Urinary bladder (tissue), 4 donors: Measurements from ENCODE around the gene BACH1. TPM values are rescaled to one million over a fixed set of nuclear protein-coding genes. Genes with fewer than 3 reads are reported as not detected.

Experiments used
- DNase-seq: peaks from one replicate; pipeline ENCODE4 v3.0.0-alpha.2; 2015; ENCODE audit errors: extremely low spot score
- H3K27ac ChIP-seq: one replicate; pipeline ENCODE4 v1.5.1; 2013; ENCODE audit warnings: low read depth, mild to moderate bottlenecking, moderate library complexity
- H3K36me3 ChIP-seq: one replicate; pipeline ENCODE4 v1.6.1; 2013; ENCODE audit warnings: mild to moderate bottlenecking, moderate library complexity; ENCODE audit not compliant: insufficient read depth
- H3K4me1 ChIP-seq: one replicate; pipeline ENCODE4 v1.6.1; 2013; ENCODE audit warnings: mild to moderate bottlenecking, moderate library complexity; ENCODE audit not compliant: insufficient read depth
- H3K4me3 ChIP-seq: one replicate; pipeline ENCODE4 v1.5.1; 2013; ENCODE audit warnings: low read depth, low read length
- WGBS: extraction: QIAGEN DNeasy Blood & Tissue Kit; methylation state at CpG from one replicate; pipeline ENCODE4 v1.1.7; 2013; 5-methylcytosine and 5-hydroxymethylcytosine counted together
- polyA plus RNA-seq: library from polyadenylated mRNA; stranded (reverse); fragments of 200-250 nt; gene quantifications from one replicate; pipeline ENCODE4 v1.2.3, GENCODE V29; 2013
- total RNA-seq: library from RNA; depleted of rRNA; stranded (reverse); fragments of >200 nt; gene quantifications from one replicate; pipeline ENCODE4 v1.2.3, GENCODE V29; 2014
- donor health status: healthy with polysubstance abuse.
- donor health status: healthy.

Gene BACH1
- total and polyA plus RNA-seq, 2 donors = 11.5 to 116 TPM

- no peak for DNase-seq
- H3K4me3 ChIP-seq = no peak overlapping the region
- no peaks in the 10 kb centered on the region for H3K36me3 ChIP-seq
- no peak overlapping the region for H3K27ac ChIP-seq
- over 99% methylated on average over 2 of the region's 2 CpGs for WGBS
- peaks cover 1% of the 10 kb centered on the region for H3K4me1 ChIP-seq
Measured at GRCh38 chr21:29311802-29312201, 13.1 kb downstream of the BACH1 start.

- Histone ChIP-seq H3K36me3 (no peaks in the 10 kb centered on the region), H3K4me1 (peaks cover 1% of the 10 kb centered on the region), H3K4me3 (no peak overlapping the region), H3K27ac (no peak overlapping the region)
- DNase-seq = no peak
- 94% methylated on average over 7 of the region's 7 CpGs for WGBS
Measured at GRCh38 chr21:29312981-29313380, 14.3 kb downstream of the BACH1 start.

GRCh38 chr21:29313662-29314408, 15.1 kb downstream of the BACH1 start:
- WGBS = 94% methylated on average over 2 of the region's 2 CpGs
- no peak overlapping the region for H3K4me3 ChIP-seq
- peaks cover 4% of the 10 kb centered on the region for H3K4me1 ChIP-seq
- H3K36me3 ChIP-seq = no peaks in the 10 kb centered on the region
- no peak overlapping the region for H3K27ac ChIP-seq
- no peak for DNase-seq

GRCh38 chr21:29315131-29315749, 16.5 kb downstream of the BACH1 start:
- Histone ChIP-seq H3K36me3 (no peaks in the 10 kb centered on the region), H3K4me1 (peaks cover 4% of the 10 kb centered on the region), H3K4me3 (no peak overlapping the region), H3K27ac (no peak overlapping the region)
- 74% methylated on average over 2 of the region's 2 CpGs for WGBS
- DNase-seq = no peak

GRCh38 chr21:29316029-29316742, 17.5 kb downstream of the BACH1 start:
- 96% methylated on average over 3 of the region's 3 CpGs for WGBS
- DNase-seq = no peak
- Histone ChIP-seq H3K4me1 (peaks cover 4% of the 10 kb centered on the region), H3K36me3 (peaks cover under 1% of the 10 kb centered on the region), H3K27ac (no peak overlapping the region), H3K4me3 (no peak overlapping the region)

GRCh38 chr21:29316806-29317205, 18.1 kb downstream of the BACH1 start:
- DNase-seq = no peak
- peaks cover 3% of the 10 kb centered on the region for H3K36me3 ChIP-seq
- no peak overlapping the region for H3K4me3 ChIP-seq
- no peak overlapping the region for H3K27ac ChIP-seq
- peaks cover 4% of the 10 kb centered on the region for H3K4me1 ChIP-seq
- WGBS = 88% methylated on average over 4 of the region's 4 CpGs

- Histone ChIP-seq H3K4me3 (no peak overlapping the region), H3K27ac (no peak overlapping the region), H3K4me1 (peaks cover 4% of the 10 kb centered on the region), H3K36me3 (peaks cover 3% of the 10 kb centered on the region)
- no peak for DNase-seq
- 82% methylated on average over 2 of the region's 2 CpGs for WGBS
Measured at GRCh38 chr21:29318354-29318753, 19.6 kb downstream of the BACH1 start.

- Histone ChIP-seq H3K27ac (no peak overlapping the region), H3K36me3 (peaks cover 3% of the 10 kb centered on the region), H3K4me1 (peaks cover 2% of the 10 kb centered on the region), H3K4me3 (no peak overlapping the region)
- WGBS = 85% methylated on average over 6 of the region's 6 CpGs
- no peak for DNase-seq
Measured at GRCh38 chr21:29320031-29320430, 21.3 kb downstream of the BACH1 start.

- Histone ChIP-seq H3K36me3 (peaks cover 4% of the 10 kb centered on the region), H3K27ac (no peak overlapping the region), H3K4me1 (peaks cover 2% of the 10 kb centered on the region), H3K4me3 (no peak overlapping the region)
- DNase-seq = no peak
- 97% methylated on average over 11 of the region's 11 CpGs for WGBS
Measured at GRCh38 chr21:29321217-29321616, 22.5 kb downstream of the BACH1 start.

GRCh38 chr21:29321932-29322928, 23.5 kb downstream of the BACH1 start:
- WGBS = 92% methylated on average over 11 of the region's 11 CpGs
- Histone ChIP-seq H3K36me3 (peaks cover 4% of the 10 kb centered on the region), H3K27ac (no peak overlapping the region), H3K4me1 (peaks cover 2% of the 10 kb centered on the region), H3K4me3 (no peak overlapping the region)
- DNase-seq = no peak

- no peak for DNase-seq
- H3K4me3 ChIP-seq = no peak overlapping the region
- H3K36me3 ChIP-seq = peaks cover 7% of the 10 kb centered on the region
- H3K27ac ChIP-seq = no peak overlapping the region
- WGBS = 96% methylated on average over 6 of the region's 6 CpGs
- peaks cover 1% of the 10 kb centered on the region for H3K4me1 ChIP-seq
Measured at GRCh38 chr21:29323189-29323588, 24.5 kb downstream of the BACH1 start.

GRCh38 chr21:29326914-29327554, 28.3 kb downstream of the BACH1 start:
- peaks cover 4% of the 10 kb centered on the region for H3K36me3 ChIP-seq
- no peaks in the 10 kb centered on the region for H3K4me1 ChIP-seq
- no peak for DNase-seq
- H3K4me3 ChIP-seq = no peak overlapping the region
- no peak overlapping the region for H3K27ac ChIP-seq
- WGBS = 91% methylated on average over 10 of the region's 10 CpGs

GRCh38 chr21:29329406-29329805, 30.7 kb downstream of the BACH1 start:
- no peak for DNase-seq
- Histone ChIP-seq H3K36me3 (peaks cover 4% of the 10 kb centered on the region), H3K4me3 (no peak overlapping the region), H3K27ac (no peak overlapping the region), H3K4me1 (no peaks in the 10 kb centered on the region)
- WGBS = 62% methylated on average over 5 of the region's 5 CpGs
